GM23338 (cell line): ENCODE results near the gene CD163L1. TPM values are rescaled to one million over a fixed set of nuclear protein-coding genes. Genes with fewer than 3 reads are reported as not detected.

Experiments
- ATAC-seq: fragments of 200-7000 bp; cut with Tn5 transposase; 3 replicates; pipeline ENCODE4 v1.9.1; 2020
- DNase-seq: peaks from one replicate; pipeline ENCODE4 v3.0.0-alpha.2; 2015; ENCODE audit warnings: low spot score
- H2AFZ ChIP-seq: fragments of 200-600 bp; sonication (generic); 2 replicates; pipeline ENCODE4 v1.8.0; 2016; ENCODE audit warnings: antibody characterized with exemption, mild to moderate bottlenecking, moderate library complexity
- H3F3A ChIP-seq: fragments of 200-600 bp; sonication (generic); replicated peaks from 2 replicates; pipeline ENCODE4 v1.8.0; 2017; ENCODE audit warnings: antibody characterized with exemption, mixed run types, low read depth
- H3K27ac ChIP-seq: fragments of 200-600 bp; sonication (generic); 2 replicates; pipeline ENCODE4 v1.6.1; 2016; ENCODE audit warnings: low read depth
- H3K27me3 ChIP-seq: fragments of 200-600 bp; sonication (generic); 2 replicates; pipeline ENCODE4 v1.8.0; 2016; ENCODE audit warnings: mild to moderate bottlenecking, mixed run types, moderate library complexity; ENCODE audit not compliant: insufficient read depth
- H3K36me3 ChIP-seq: fragments of 200-600 bp; sonication (generic); 2 replicates; pipeline ENCODE4 v1.8.0; 2016; ENCODE audit warnings: mild to moderate bottlenecking; ENCODE audit not compliant: insufficient read depth
- H3K4me1 ChIP-seq: fragments of 200-600 bp; sonication (generic); 2 replicates; pipeline ENCODE4 v1.8.0; 2016; ENCODE audit warnings: mild to moderate bottlenecking, moderate library complexity; ENCODE audit not compliant: insufficient read depth
- H3K4me2 ChIP-seq: fragments of 200-600 bp; sonication (generic); 2 replicates; pipeline ENCODE4 v1.7.1; 2017; ENCODE audit warnings: mixed run types
- H3K4me3 ChIP-seq: fragments of 200-600 bp; sonication (generic); 2 replicates; pipeline ENCODE4 v1.6.1; 2016; ENCODE audit warnings: mixed run types
- H3K79me2 ChIP-seq: fragments of 200-600 bp; sonication (generic); replicated peaks from 2 replicates; pipeline ENCODE4 v1.8.0; 2017; ENCODE audit warnings: mild to moderate bottlenecking; ENCODE audit not compliant: insufficient read depth
- H3K9me2 ChIP-seq: fragments of 200-600 bp; sonication (generic); 2 replicates; pipeline ENCODE4 v1.8.0; 2017; ENCODE audit not compliant: insufficient read depth
- H4K20me1 ChIP-seq: fragments of 200-600 bp; sonication (generic); replicated peaks from 2 replicates; pipeline ENCODE4 v1.8.0; 2017; ENCODE audit warnings: mild to moderate bottlenecking; ENCODE audit not compliant: insufficient read depth
- H3K27ac Mint-ChIP-seq: 2 replicates; pipeline ENCODE4 v1.8.0; 2020; ENCODE audit warnings: inconsistent platforms, mild to moderate bottlenecking, moderate library complexity, mixed read lengths
- H3K27me3 Mint-ChIP-seq: 3 replicates; pipeline ENCODE4 v1.8.0; 2022; ENCODE audit warnings: low read depth, mild to moderate bottlenecking, moderate library complexity, mixed read lengths, inconsistent platforms; ENCODE audit not compliant: insufficient read depth, poor library complexity
- H3K36me3 Mint-ChIP-seq: 3 replicates; pipeline ENCODE4 v1.8.0; 2021; ENCODE audit warnings: low read depth, mild to moderate bottlenecking, inconsistent platforms, moderate library complexity, mixed read lengths
- H3K4me1 Mint-ChIP-seq: 3 replicates; pipeline ENCODE4 v1.8.0; 2020; ENCODE audit warnings: mild to moderate bottlenecking, inconsistent platforms, mixed read lengths
- H3K4me3 Mint-ChIP-seq: 3 replicates; pipeline ENCODE4 v1.8.0; 2021; ENCODE audit warnings: moderate library complexity, mild to moderate bottlenecking, inconsistent platforms, mixed read lengths
- H3K9me3 Mint-ChIP-seq: 3 replicates; pipeline ENCODE4 v1.8.0; 2020; ENCODE audit warnings: moderate library complexity, mild to moderate bottlenecking, inconsistent platforms, mixed read lengths
- CREB1 ChIP-seq: fragments of 250-450 bp; sonication (Bioruptor Pico); IDR thresholded peaks from 2 replicates; pipeline ENCODE4 v1.5.0; 2020; ENCODE audit warnings: low read depth, mild to moderate bottlenecking, moderate library complexity
- CTCF ChIP-seq, 2 experiments: fragments of 200-600 bp in 1 of 2; sonication (generic) in 1 of 2; conservative IDR thresholded peaks; 2 replicates each; pipeline versions ENCODE4 v1.5.1 to v1.6.1; 2016 to 2017; ENCODE audit warnings: antibody characterized with exemption in 2 of 2, low read depth in 2 of 2, mild to moderate bottlenecking in 2 of 2, moderate library complexity in 1 of 2
- EZH2 ChIP-seq: fragments of 200-600 bp; sonication (generic); IDR thresholded peaks from one replicate; pipeline ENCODE4 v1.8.0; 2017; ENCODE audit warnings: antibody characterized with exemption, mild to moderate bottlenecking, low read depth; ENCODE audit not compliant: unreplicated experiment
- EZH2phosphoT487 ChIP-seq: fragments of 200-600 bp; sonication (generic); IDR thresholded peaks from one replicate; pipeline ENCODE4 v1.8.1; 2018; ENCODE audit warnings: antibody characterized with exemption; ENCODE audit not compliant: unreplicated experiment
- JUNB ChIP-seq: IDR thresholded peaks from one replicate; pipeline ENCODE4 v1.6.1; 2016; ENCODE audit warnings: antibody characterized with exemption; ENCODE audit not compliant: unreplicated experiment
- NANOG ChIP-seq: IDR thresholded peaks from 2 replicates; pipeline ENCODE4 v1.6.1; 2016; ENCODE audit warnings: antibody characterized with exemption, borderline replicate concordance
- POLR2AphosphoS5 ChIP-seq: IDR thresholded peaks from 2 replicates; pipeline ENCODE4 v1.6.1; 2016; ENCODE audit warnings: antibody characterized with exemption, low read depth
- REST ChIP-seq: IDR thresholded peaks from one replicate; pipeline ENCODE4 v1.6.1; 2018; ENCODE audit warnings: antibody characterized with exemption; ENCODE audit not compliant: unreplicated experiment
- STAT1 ChIP-seq: IDR thresholded peaks from one replicate; pipeline ENCODE4 v1.6.1; 2016; ENCODE audit warnings: antibody characterized with exemption; ENCODE audit not compliant: unreplicated experiment
- ZNF114 ChIP-seq: fragments of 250-450 bp; sonication (Bioruptor Pico); IDR thresholded peaks from 2 replicates; pipeline ENCODE4 v1.5.0; 2020; ENCODE audit warnings: mild to moderate bottlenecking, moderate library complexity
- ZNF331 ChIP-seq: fragments of 250-450 bp; sonication (Bioruptor Pico); IDR thresholded peaks from 2 replicates; pipeline ENCODE4 v1.5.0; 2020; ENCODE audit warnings: low read depth, mild to moderate bottlenecking, moderate library complexity
- ZNF462 ChIP-seq: fragments of 250-450 bp; sonication (Bioruptor Pico); IDR thresholded peaks from 2 replicates; pipeline ENCODE4 v1.5.0; 2020; ENCODE audit warnings: mild to moderate bottlenecking, moderate library complexity
- polyA plus RNA-seq: library from polyadenylated mRNA; unstranded; fragments of >200 nt; fragmentation: Nextera tagmentation; extraction: Ambion mirVana; gene quantifications from 2 replicates; pipeline ENCODE4 v1.2.1, GENCODE V29; 2016
- total RNA-seq: library from RNA; depleted of rRNA; stranded (reverse); fragments of >200 nt; shearing (Covaris generic); gene quantifications from 2 replicates; pipeline ENCODE4 v1.2.3, GENCODE V29; 2014

CD163L1 gene
- total and polyA plus RNA-seq, 2 experiments from 2014 or later, result 0.14 to 0.36 TPM

- Mint-ChIP-seq H3K27ac (0 out of 2 replicates have a peak overlapping the region, but pooled peaks have one; percentile 23), H3K4me3 (no peak overlapping the region), H3K4me1 (no peaks in the 10 kb centered on the region), H3K27me3 (peaks cover 2% of the 10 kb centered on the region), H3K36me3 (no peaks in the 10 kb centered on the region), H3K9me3 (no peaks in the 10 kb centered on the region; the same call in 2 of the 3 replicates)
- no peaks in the 10 kb centered on the region for H3K36me3 ChIP-seq
- ATAC-seq, result no peak
- no peaks in the 10 kb centered on the region for H3K4me1 ChIP-seq
- H3K4me3 ChIP-seq, result no peak overlapping the region
- H3K9me2 ChIP-seq, result no peaks in the 10 kb centered on the region
- DNase-seq, result no peak
- no peak overlapping the region for H3K4me2 ChIP-seq
- H2AFZ ChIP-seq, result peak overlapping the region; percentile 54; the same call in 1 of the 2 replicates
- no peaks in the 10 kb centered on the region for H3F3A ChIP-seq
- H3K27ac ChIP-seq, result no peak overlapping the region
- no peak for TF ChIP-seq ZNF462 (CRISPR knock-in tag)
- TF ChIP-seq JUNB, result no peak
- no peak for TF ChIP-seq POLR2AphosphoS5
- TF ChIP-seq ZNF114 (CRISPR knock-in tag), result no peak
- TF ChIP-seq REST, result no peak
- no peak for TF ChIP-seq CTCF (conservative IDR thresholded peaks at IDR 0.05; ENCODE audit: low read depth in 2 of 2)
- no peak for TF ChIP-seq EZH2
- no peak for TF ChIP-seq STAT1
- TF ChIP-seq ZNF331 (CRISPR knock-in tag), result no peak
- no peak for TF ChIP-seq NANOG
- no peak for TF ChIP-seq CREB1 (CRISPR knock-in tag)
- no peak for TF ChIP-seq EZH2phosphoT487
- H3K27me3 ChIP-seq, result no peaks in the 10 kb centered on the region
- no peaks in the 10 kb centered on the region for H3K79me2 ChIP-seq
- no peaks in the 10 kb centered on the region for H4K20me1 ChIP-seq
Observed at GRCh38 chr12:7369274-7369729, 74.7 kb downstream of the CD163L1 start.
